GM21528 (cell line): ENCODE data around the gene CA11.

Source experiments
- ATAC-seq: cut with Tn5 transposase; IDR thresholded peaks from one replicate; pipeline ENCODE4 v1.9.1; 2021; ENCODE audit warnings: mild to moderate bottlenecking, moderate library complexity; ENCODE audit not compliant: unreplicated experiment, low FRiP score

The CA11 gene

DNA sequence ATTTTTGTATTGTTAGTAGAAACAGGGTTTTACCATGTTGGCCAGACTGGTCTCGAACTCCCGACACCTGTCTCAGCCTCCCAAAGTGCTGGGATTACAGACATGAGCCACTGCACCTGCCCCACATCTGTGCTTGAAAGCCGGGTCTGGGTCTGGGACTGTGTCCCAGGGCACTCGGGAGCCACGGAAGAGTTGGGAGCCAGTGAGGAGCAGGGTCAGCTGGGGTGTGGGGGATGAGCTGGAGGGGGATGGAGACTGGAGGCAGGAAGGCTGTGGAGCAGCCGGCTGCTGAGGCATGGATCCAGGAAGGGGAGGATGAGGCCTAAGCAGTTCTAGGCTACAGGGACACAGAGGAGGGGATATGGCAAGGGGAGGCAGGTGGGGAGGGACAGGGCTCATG is 50.2 kb downstream of the CA11 start:
- no peak for ATAC-seq

DNA sequence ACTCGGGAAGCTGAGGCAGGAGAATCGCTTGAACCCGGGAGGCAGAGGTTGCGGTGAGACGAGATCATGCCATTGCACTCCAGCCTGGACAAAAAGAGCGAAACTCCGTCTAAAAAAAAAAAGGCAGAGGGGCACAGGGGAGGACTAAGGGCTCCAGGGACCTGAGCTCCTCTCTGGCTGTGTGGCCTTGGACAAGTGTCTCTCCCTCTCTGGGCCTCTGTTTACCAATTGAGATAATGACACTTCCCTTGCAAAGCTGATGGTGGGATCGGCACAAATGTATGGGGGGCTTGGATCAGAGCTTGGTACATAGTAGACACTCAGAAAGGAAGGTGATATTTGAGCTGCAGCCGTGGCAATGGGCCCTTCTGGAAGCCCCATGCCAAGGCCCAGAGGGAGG is 50.8 kb downstream of the CA11 start:
- ATAC-seq, result no peak

DNA sequence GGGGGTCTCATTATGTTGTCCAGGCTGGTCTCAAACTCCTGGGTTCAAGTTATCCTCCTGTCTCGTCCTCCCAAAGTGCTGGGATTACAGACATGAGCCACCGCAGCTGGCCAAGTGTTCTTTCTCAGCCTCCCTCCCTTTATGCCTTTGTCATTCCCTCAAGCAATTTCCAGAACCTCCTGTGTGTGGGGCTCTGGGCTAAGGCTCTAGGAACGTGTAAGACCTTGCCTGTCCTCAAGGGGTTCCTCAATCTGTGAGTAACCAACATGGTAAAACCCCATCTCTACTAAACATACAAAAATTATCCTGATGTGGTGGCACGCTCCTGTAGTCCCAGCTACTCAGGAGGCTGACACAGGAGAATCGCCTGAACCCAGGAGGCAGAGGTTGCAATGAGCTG is 55.0 kb downstream of the CA11 start:
- no peak for ATAC-seq

DNA sequence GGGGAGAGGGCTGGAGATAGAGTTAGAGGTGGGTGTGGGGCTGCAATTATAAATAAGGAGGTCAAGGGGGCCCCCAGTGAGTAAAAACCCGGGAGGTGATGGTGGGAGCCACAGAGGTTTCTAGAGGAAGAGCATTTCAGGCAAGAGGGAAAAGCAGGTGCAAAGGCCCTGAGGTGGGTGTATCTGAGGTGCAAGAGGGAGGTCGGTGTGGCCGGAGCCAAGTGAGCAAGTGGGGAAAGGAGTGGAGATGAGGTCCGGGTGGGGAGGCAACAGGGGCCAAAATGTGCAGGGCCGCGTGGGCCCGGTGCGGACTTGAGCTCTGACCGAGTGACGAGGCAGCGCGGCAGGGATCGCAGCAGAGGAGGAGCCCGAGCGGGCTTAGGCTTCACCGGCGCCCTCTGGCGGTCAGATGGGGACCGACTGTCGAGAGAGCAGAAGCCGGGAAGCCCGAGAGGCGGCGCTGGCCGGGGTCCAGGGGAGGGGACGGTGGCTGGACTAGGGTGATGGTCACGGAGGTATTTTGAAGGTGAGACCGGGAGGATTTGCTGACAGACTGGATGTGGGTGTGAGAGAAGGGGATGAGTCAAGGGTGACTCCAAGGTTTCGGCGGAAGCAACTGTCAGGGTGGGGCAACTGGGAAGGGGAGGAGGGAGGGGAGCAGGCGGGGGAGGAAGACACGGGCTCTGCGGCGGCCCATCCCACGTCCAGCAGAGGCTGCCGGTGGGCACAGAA is 57.2 kb downstream of the CA11 start:
- no peak for ATAC-seq
